Measurements from ENCODE around the gene RANBP1.

RANBP1 gene

GRCh38 chr22:20138868-20139267, 23.0 kb downstream of the RANBP1 start:
- no peak for DNase-seq

DNA sequence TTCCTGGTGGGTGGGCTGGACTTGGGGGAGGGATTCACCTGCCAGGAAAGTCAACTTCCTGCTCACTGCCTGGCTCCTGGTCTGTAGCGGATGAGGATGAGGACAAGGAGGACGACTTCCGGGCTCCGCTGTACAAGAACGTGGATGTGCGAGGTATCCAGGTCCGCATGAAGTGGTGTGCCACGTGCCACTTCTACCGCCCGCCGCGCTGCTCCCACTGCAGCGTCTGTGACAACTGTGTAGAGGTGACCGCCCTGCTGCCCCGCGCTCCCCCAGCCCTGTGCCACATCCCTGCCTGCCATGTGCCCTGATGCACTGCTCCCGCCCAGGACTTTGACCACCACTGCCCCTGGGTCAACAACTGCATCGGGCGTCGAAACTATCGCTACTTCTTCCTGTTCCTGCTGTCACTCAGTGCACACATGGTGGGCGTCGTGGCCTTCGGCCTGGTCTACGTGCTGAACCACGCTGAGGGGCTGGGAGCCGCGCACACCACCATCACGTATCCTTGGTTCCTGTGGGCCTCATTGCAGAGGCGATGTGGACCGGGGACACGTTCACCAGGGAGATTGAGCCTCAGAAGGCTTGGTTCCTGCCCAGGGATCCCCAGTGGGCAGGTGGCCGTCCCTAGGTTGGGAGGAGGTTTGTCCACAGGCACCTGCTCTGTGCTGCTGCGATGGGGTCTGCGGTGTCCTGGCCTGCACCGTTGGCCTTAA, 23.6 kb downstream of the RANBP1 start:
- DNase-seq: no peak

DNA sequence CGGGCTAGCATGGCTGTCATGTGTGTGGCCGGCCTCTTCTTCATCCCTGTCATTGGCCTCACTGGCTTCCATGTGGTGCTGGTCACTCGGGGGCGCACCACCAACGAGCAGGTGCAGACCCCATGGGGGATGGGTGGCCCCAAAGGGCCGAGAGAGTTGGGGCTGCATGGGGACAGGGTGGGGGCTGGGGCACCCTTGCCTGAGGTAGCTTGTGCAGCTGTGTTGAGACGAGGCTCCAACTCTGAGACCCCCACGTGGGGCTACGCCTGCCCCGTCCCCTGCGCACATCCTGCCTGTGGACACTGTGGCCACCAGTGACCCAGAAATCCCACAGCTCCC, 24.2 kb downstream of the RANBP1 start:
- DNase-seq: no peak

DNA sequence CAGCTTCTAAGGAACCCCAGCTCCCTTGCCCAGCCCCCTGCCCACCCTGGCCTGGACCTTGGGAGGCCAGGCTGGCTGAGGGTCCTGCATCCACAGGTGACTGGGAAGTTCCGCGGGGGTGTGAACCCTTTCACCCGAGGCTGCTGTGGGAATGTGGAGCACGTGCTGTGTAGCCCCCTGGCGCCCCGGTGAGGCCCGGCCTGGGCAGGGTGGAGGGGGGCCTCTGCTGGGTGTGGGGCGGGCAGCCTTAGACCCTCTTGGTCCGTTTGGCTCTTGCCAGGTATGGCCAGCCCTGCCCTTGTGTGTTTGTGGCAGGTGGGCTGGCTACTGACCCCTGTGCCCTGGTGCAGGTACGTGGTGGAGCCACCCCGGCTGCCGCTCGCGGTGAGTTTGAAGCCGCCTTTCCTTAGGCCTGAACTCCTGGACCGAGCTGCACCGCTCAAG, 24.6 kb downstream of the RANBP1 start:
- no peak for DNase-seq

GRCh38 chr22:20141186-20142077, 25.5 kb downstream of the RANBP1 start:
- no peak for DNase-seq

- no peak for DNase-seq
Observed at GRCh38 chr22:20142711-20143621, 27.1 kb downstream of the RANBP1 start.

DNA sequence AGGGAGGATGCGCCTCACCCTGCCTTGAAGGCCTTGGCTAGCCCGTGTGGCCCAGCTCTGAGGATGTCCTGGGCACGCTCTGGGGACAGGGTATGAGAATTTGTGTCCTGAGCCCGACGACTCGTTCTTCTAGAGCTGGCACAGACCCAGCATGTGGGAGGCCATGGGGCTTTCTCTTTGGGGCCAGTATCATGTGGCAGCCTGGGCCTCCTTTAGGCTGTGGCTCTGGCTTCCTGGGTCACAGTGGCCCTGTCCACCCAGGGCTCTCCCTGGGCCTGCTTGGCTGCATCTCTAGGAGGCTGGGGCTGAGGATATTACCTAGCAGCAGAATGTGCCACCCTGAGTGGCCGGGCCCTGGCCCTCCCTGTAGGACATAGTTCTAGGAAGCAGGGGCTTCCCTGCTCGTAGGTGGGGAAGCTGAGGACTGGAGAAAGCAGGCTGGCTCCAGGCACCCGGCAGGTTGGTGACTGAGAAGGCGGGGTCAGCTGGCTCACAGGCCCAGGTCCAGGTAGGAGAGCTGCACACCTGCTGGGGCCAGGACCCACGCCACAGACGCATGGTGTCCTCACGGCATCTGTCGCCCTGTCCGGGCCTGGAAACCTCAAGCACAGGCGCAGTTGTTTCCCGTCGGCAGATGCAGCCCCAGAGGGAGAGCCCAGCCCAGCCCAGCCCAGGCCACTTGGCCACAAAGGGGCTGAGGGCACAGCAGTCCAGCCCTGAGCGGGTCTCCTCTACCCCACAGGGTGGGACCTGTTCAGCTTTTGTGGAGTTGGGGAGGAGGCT, 28.2 kb downstream of the RANBP1 start:
- DNase-seq: no peak

DNA sequence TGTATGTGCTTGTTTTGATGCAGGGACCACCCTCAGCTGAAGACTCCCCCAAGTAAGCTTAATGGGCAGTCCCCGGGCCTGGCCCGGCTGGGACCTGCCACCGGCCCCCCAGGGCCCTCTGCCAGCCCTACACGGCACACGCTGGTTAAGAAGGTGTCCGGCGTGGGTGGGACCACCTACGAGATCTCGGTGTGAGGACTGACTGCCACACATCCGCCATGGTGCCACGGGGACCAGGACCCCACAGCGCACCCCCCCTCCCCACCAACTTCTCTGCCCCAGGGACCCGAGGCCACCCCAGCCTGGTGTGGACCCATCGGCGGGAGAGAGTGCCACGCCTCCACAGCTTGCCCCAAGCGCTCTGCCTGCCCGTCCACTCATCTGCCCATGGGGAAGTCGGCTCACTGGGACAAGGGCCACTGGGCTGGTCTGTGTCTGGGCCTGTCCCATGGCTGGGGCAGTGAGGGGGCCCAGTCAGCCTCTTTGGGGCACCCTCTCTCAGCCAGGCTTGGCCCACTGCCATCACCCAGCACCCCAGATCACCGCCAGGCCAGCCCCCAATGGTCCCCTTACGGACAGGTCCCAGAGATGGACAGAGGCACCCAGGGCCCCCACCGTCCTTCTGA, 29.4 kb downstream of the RANBP1 start:
- no peak for DNase-seq

DNA sequence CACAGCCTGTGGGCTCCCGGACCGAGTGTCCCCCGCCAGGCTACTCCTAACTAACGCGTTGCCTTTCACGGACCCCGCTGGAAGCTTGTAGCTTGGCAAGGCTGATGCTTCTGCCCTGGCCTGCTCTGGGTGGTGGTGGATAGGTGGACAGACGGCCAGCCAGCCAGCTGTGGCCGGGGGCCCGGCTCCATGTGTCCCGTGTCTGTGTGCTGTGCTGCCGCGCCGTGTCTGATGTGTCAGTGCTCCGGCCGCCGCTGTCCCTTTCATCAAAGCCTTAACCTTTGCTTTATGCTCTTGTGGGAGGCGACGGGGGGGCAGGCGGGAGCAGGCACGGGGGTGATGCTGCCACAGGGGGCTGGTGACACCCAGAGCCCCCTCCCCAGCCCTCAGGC, 29.9 kb downstream of the RANBP1 start:
- DNase-seq: no peak

DNA sequence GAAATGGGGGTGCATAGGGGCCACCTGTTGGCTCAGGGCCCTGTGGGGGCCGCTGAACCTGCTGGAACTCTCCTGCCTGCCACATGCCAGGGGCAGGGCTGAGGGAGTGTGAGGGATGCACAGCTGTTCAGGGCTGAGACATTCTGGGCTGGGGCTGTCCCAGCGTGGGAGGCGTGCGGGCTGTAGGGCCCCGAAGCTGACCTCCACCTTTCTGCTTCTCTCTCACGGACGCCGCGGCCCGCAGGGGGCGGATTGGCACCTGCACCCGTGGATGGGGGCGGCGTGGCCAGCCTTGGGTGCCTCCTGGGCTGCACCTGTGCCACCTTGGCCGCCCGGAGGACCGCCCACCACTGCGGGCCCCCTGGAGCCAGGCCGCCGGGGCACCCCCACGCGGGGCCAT, 30.9 kb downstream of the RANBP1 start:
- DNase-seq: no peak

- no peak for DNase-seq
Observed at GRCh38 chr22:20147237-20147988, 31.5 kb downstream of the RANBP1 start.

DNA sequence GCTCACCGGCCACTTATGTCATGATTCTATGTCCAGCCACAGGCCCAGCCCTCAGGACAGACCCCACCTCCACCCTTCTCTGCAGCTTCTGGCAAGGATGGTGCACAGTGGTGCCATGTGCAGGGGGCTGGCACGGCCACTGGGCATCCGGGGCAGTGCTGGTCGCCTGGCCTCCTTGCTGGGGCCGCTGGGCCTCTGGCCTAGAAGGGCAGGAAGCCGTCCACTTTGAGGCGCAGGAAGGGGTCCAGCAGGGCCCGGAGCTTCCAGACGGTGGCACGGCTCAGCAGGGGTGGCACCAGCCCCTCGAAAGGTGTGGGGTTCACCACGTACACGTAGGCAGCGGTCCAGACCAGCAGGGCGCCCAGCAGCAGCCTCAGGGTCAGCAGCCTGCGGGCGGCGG, 32.5 kb downstream of the RANBP1 start:
- no peak for DNase-seq

DNA sequence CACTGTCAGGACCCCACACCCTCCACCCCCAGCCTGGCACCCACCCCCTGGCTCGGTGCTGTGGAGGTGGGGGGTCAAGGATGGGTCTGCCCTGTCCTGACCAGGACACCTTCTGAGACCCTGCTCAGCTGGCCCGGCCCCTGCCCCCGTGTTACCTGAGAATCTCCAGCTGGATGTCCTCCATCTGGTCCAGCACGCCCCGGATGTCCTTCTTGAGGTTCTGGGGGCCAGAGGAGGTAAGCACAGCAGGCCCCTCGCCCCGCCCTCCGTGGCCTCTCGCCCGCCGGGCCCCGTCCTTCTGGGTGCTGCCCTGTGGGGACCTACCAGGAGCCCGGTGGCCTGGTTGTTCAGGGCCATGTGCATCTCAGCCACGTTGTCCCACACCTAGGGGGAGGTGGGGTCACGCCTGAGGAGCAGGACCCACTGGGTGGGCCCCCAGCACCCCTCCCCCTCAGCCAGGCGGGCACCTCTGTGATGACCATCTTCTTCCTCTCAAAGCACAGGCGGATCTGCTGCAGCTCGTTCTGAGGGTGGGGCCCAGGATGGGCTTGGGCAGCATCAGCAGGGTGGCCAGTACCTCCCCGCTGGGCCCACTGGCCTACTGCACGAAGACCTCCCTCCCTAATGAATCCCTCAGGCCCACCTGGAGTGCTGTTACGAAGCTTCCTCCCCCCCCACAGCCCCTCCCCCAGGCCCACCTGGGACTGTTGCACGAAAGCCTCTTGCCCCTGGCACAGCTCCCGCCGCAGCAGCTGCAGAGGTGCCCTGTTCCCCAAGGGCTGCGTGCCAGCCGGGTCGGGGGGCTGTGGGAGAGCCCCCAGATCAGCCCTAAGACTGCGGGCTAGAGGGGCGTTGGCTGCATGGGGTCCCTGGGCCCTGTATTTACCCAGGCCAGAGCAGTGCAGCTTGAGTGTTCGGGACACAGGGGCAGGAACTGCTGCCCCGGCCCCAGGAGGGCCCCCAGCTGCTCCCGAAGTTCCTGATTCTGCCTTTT, 33.6 kb downstream of the RANBP1 start:
- DNase-seq: no peak

DNA sequence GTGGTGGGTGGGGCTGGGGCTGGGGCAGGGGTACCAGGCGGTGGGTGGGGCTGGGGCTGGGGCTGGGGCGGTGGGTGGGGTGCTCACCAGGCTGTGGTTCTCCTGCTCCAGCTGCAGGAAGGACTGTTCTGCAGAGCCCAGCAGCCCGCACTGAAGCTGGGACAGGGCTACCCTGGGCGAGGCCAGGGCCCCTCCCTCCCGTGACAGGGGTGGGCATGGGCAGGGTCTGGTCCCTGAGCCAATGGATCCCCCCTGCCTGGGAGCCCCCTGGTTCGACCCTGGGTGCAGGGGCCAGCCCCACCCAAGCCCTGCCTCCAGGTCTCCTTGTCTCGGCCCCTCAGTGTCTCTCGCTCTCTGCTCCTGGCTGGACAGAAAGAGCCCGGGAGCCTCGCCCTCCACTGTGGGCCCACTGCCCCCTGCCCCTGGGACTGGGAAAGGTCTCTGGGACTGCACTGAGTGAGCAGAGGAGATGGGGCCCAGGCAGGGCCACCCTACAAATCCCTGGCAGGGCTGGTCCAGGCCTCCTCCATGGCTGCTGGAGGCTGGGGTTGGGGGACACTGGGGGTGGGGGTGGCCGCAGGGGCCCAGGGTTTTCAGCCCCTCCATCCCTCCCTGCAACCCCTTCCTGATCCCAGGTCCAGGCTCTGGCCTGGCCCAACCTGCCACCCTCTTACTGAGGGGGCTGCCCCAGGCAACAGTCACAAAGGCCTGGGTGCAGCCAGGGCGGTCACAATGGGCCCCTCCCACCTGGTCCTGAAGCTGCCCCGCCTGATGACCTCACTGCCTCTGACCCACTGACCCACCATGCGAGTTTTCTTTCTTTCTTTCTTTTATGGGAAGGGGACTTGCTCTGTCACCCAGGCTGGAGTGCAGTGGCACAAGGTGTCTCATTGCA, 34.7 kb downstream of the RANBP1 start, which contains the start of gene CCDC188:
Gene CCDC188, minus strand, starts transcription at position 675 of the 895 bp plus-strand sequence. Its CDS starts 69 bp downstream, at position 606.
- no peak for DNase-seq

GRCh38 chr22:20151276-20151588, 35.3 kb downstream of the RANBP1 start:
- no peak for DNase-seq

DNA sequence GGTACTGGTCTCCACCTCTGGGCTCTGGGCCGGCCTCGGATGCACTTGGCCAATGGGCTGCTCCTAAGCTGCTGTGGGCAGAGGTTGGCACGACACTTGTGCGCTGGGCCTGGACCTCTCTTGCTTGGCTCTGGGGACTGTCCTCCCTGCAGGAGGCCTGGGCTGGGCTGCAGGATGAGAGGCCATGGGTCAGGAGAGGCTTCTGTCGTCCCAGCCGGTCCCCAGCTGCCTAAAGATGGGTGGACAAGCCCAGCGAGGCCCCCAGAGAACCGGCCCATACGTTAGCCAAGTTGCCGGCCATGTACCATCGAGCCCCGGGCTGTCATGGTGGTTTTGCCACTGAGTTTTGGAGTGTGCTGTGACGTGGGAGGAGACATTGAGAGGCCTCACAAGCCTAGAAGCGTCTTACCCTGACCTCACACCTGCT, 36.6 kb downstream of the RANBP1 start:
- DNase-seq: no peak

DNA sequence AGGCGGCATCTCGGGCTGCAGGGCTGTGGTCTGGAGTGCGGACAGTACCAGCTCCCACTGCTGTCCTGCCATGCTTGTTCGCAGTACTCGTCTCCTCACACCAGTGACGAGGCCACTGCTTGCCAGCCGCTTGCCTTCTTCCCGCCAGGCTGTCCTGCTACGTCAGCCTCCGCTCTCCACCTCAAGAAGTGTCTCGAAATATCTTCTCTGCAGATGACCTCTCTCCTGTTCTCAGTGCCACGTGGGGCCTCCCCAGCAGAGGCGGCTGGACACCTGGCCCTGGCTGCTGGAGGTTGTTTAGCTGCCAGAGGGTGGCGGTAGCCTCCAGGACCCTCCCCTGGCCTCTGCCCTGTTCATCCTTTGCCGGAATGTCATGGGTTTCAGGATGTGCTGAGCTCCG, 38.0 kb downstream of the RANBP1 start:
- DNase-seq: no peak

GRCh38 chr22:20154602-20155187, 38.8 kb downstream of the RANBP1 start:
- DNase-seq: no peak
